ENCODE data around the gene NDUFA12. TPM values are rescaled to one million over a fixed set of nuclear protein-coding genes. Genes with fewer than 3 reads are reported as not detected.

NDUFA12 gene
- total RNA-seq, 2 donors from 2014 or later = 63.5 to 67.1 TPM

GRCh38 chr12:94965982-94966630 lies 37.4 kb downstream of the NDUFA12 start:
- ATAC-seq (ENCODE audit: insufficient number of reproducible peaks, low FRiP score, low read depth) = no peak
- no peak for DNase-seq (ENCODE audit: low spot score)

GRCh38 chr12:94963649-94964048 lies 39.8 kb downstream of the NDUFA12 start:
- DNase-seq (ENCODE audit: low spot score) (no peak), ATAC-seq (ENCODE audit: insufficient number of reproducible peaks, low FRiP score, low read depth) (no peak)
- Histone ChIP-seq H3K36me3 (no peaks in the 10 kb centered on the region), H3K4me1 (ENCODE audit: control insufficient read depth in 1 of 2, low read depth in 2 of 2) (no peaks in the 10 kb centered on the region), H3K9me3 (no peaks in the 10 kb centered on the region), H3K27me3 (replicated peaks; ENCODE audit: insufficient read depth) (no peaks in the 10 kb centered on the region), H3K27ac (no peak overlapping the region), H3K4me3 (no peak overlapping the region)
- TF ChIP-seq CTCF (IDR thresholded peaks at IDR 0.05) = no peak

More at GRCh38 chr12:94965982-94966630, 37.4 kb downstream of the NDUFA12 start:
- no peak overlapping the region for H3K4me3 ChIP-seq
- H3K4me1 ChIP-seq (ENCODE audit: control insufficient read depth in 1 of 2, low read depth in 2 of 2) = no peaks in the 10 kb centered on the region
- H3K9me3 ChIP-seq = no peaks in the 10 kb centered on the region
- H3K36me3 ChIP-seq = no peaks in the 10 kb centered on the region
- H3K27ac ChIP-seq = no peak overlapping the region
- no peaks in the 10 kb centered on the region for H3K27me3 ChIP-seq (replicated peaks; ENCODE audit: insufficient read depth)
- no peak for TF ChIP-seq CTCF (IDR thresholded peaks at IDR 0.05)

GRCh38 chr12:94962670-94963069 lies 40.8 kb downstream of the NDUFA12 start:
- no peak for TF ChIP-seq CTCF (IDR thresholded peaks at IDR 0.05)
- H3K4me1 ChIP-seq (ENCODE audit: control insufficient read depth in 1 of 2, low read depth in 2 of 2) = no peaks in the 10 kb centered on the region
- ATAC-seq (ENCODE audit: insufficient number of reproducible peaks, low FRiP score, low read depth) = no peak
- H3K9me3 ChIP-seq = no peaks in the 10 kb centered on the region
- H3K4me3 ChIP-seq = no peak overlapping the region
- DNase-seq (ENCODE audit: low spot score) = no peak
- H3K36me3 ChIP-seq = no peaks in the 10 kb centered on the region
- H3K27ac ChIP-seq = no peak overlapping the region
- no peaks in the 10 kb centered on the region for H3K27me3 ChIP-seq (replicated peaks; ENCODE audit: insufficient read depth)

GRCh38 chr12:94961911-94962310 lies 41.6 kb downstream of the NDUFA12 start:
- no peaks in the 10 kb centered on the region for H3K4me1 ChIP-seq (ENCODE audit: control insufficient read depth in 1 of 2, low read depth in 2 of 2)
- no peaks in the 10 kb centered on the region for H3K9me3 ChIP-seq
- no peaks in the 10 kb centered on the region for H3K36me3 ChIP-seq
- H3K27me3 ChIP-seq (replicated peaks; ENCODE audit: insufficient read depth) = no peaks in the 10 kb centered on the region
- no peak for DNase-seq (ENCODE audit: low spot score)
- H3K4me3 ChIP-seq = no peak overlapping the region
- no peak overlapping the region for H3K27ac ChIP-seq
- TF ChIP-seq CTCF (IDR thresholded peaks at IDR 0.05) = no peak
- no peak for ATAC-seq (ENCODE audit: insufficient number of reproducible peaks, low FRiP score, low read depth)

- TF ChIP-seq CTCF (IDR thresholded peaks at IDR 0.05) = no peak
Observed at GRCh38 chr12:94961256-94961824, 42.2 kb downstream of the NDUFA12 start.

More at GRCh38 chr12:94961256-94961824, 42.2 kb downstream of the NDUFA12 start:
- Histone ChIP-seq H3K27ac (no peak overlapping the region), H3K4me3 (no peak overlapping the region), H3K9me3 (no peaks in the 10 kb centered on the region), H3K36me3 (no peaks in the 10 kb centered on the region), H3K4me1 (ENCODE audit: control insufficient read depth in 1 of 2, low read depth in 2 of 2) (no peaks in the 10 kb centered on the region), H3K27me3 (replicated peaks; ENCODE audit: insufficient read depth) (no peaks in the 10 kb centered on the region)
- ATAC-seq (ENCODE audit: insufficient number of reproducible peaks, low FRiP score, low read depth) (no peak), DNase-seq (ENCODE audit: low spot score) (no peak)
